T47D (cell line): ENCODE results near the gene PTPN20.

ENCODE experiments used
- DNase-seq, 2 experiments: peaks; one replicate each; pipeline versions ENCODE4 v3.0.0 to v3.0.0-alpha.2; 2011 to 2012; ENCODE audit warnings: low read depth in 1 of 2, low spot score in 1 of 2
- JUND ChIP-seq: IDR thresholded peaks from 2 replicates; pipeline ENCODE4 v1.6.1; 2012; ENCODE audit warnings: low read depth
- in situ Hi-C: cut with HindIII; loops from 2 replicates; pipeline ENCODE4 v1.10.0; 2016; ENCODE audit warnings: low sequenced_read_pairs, low pct_unique_long_range_greater_than_20kb

The PTPN20 gene

DNA sequence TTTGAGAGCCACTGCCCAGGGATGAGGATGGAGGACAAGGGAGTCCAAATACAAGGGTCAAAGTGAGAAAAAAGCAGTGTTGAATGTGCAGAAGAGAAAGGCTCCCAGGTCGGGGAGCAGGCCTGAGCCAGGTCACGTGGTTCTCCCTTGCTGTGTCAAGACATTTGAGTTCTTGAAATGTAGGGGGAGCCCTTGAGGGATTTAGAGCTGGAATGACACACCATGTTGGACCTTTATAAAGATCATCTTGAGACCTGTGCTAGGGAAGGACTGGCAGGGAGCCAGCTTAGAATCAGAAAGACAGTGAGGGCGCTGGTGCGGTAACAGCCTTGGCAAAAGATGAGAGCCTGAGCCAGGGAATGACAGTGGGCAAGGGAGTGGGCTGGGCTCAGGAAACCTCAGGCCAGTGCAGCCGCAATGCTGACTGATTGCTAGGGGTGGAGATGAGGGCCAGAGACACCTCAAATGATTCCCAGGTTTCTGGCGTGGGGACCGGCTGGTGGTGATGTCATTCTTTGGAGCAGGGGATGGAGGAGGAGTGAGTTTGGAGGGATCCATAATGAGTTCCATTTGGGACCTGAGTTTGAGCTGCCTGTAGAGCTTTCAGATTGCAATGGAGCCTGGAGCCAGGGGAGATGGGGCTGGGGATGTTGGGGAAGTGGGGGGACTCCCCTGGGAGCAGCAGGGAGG lies 120.1 kb downstream of the PTPN20 start:
- no peak for TF ChIP-seq JUND

DNA sequence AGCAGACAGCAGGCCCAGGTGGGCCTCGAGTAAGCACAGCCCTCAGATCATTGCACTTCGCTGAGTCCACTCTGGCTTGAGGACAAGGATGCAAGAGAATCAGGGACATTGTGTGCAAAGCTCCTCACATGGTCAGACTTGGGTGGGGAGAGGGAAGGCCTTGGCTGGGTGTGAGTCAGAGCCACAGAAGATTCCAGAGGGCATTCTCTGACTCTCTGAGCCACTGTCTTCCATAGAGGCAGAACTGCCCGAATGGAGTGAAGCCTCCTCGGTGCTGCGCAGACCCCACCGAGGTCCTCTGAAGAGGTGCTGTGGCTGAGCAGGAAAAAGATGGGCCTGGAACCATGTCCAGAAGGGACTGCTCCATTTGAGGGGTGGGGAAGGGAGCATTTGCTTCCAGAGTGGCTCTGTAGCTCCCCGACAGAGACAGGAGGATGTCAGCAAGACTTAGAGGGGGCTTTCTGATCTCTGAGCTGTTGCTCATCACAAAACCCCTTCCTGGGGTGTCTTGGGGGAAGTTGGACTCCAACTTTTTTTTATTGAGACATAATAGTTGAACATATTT lies 120.8 kb downstream of the PTPN20 start:
- DNase-seq = no peak
- TF ChIP-seq JUND = no peak
- in situ Hi-C loops = no loop called here

More for the DNA sequence above, 120.1 kb downstream of the PTPN20 start:
- in situ Hi-C loops = no loop called here
- DNase-seq = peak in 1 of 2 experiments; percentile 22

DNA sequence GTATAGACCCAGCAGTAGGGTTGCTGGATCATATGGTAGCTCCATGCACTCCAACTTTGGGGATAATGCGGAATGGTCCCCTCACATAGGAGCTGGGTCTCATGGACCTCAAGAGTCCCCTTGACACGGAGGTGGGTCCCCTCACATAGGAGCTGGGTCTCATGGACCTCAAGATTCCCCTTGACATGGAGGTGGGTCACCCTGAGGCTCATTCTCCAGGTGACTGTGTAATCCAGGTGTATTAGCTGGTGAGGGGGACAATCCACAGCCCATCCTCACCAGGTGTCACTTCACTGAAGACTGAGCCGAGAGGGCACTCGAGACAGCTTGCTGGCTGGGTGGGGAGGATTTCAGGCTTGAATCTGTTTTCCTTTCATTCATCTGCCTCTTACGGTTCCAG lies 121.9 kb downstream of the PTPN20 start:
- in situ Hi-C loops = no loop called here
- TF ChIP-seq JUND = no peak
- no peak for DNase-seq

DNA sequence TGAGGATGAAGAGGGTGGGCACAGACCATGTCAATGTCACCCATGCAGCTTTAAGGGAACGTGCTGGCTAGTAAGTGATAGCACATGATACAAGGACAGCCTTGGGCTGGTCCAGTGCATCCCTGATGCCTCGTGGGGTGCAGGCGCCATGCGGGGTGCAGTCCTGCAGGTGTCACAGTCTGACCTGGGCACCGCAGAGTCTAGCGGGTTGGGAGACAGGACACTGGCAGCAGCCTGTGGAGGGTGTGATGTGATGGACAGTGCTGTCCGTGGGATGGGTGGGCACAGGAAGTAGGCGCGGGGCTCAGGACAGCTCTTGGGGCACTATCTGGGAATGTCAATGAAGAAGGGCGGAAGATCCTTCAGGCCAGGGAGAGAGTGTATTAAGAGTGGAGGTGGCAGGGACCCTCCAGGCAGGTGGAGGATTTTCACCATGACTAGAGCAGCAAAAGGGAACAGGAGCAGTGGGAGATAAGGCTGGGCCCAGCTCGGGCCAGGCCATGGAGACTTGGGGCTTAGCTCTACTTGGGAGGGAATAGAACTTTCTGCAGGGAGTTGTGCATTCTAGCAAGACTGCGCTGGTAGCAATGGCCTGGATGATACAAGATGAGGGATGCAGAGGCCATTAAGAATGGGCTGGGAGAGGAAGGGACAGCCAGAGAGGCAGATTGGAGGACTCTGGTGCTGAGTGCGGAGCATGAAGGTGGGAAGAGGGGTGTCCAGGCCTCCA lies 122.5 kb downstream of the PTPN20 start:
- in situ Hi-C loops = no loop called here
- TF ChIP-seq JUND = no peak
- no peak for DNase-seq

DNA sequence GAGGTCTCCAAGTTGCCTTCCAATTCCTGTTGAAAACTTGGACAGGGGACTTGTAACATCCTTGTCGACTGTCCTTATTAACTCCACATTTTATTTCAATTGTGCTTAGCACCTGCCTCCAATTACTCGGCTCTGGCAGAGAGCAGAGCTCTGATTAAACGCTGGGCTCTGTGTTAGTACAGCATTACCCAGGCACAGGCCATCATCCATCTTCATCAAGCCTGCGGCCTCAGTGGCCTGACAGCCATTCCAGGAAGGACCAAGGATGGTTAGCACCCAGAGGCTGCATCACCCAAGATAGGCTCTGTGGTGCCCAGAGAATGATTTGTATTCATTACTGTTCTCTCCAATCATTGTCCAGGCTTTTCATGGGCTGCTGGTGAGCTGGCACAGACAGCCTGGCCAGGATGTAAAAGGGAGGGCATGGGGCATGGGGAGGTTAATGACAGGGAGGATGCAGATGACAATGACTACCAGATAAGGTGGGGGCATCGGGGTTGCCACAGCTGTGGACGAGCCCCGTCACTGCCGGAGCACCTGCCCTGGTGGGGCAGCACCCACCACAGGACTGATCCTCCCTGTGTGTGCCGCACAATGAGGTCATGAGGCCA lies 123.3 kb downstream of the PTPN20 start:
- in situ Hi-C loops = no loop called here
- TF ChIP-seq JUND = no peak
- DNase-seq = no peak

DNA sequence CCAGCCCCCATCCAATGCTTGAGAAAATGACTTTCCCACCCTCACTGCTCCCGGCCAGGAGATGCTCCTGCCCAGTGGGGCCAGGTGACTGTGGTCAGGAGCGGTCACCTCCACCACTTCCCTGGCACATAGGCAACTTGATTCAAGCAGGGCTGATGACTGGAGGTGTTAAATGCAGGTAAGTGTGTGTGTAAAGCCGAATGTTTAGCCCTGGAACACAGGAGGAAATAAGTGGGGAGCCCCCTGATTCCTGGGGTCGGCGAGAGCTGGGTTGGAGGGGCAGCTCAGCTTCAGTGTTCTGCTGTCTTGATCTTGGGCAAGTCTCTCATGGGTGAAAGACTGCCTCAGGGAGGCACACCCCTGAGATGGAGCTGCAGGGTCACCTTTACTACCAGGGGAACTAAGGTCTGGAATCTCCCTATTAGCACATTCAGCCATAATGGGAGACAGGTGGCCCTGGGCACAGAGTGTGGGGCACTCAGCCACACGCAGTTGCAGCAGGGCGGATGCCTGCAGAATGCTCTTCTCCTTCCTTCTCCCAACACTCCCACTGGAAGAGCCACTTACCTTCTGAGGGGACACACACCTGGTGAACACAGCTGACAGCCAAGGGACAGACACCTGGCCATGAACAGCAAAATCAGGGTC lies 124.1 kb downstream of the PTPN20 start:
- no peak for TF ChIP-seq JUND
- no peak for DNase-seq
- in situ Hi-C loops = no loop called here

DNA sequence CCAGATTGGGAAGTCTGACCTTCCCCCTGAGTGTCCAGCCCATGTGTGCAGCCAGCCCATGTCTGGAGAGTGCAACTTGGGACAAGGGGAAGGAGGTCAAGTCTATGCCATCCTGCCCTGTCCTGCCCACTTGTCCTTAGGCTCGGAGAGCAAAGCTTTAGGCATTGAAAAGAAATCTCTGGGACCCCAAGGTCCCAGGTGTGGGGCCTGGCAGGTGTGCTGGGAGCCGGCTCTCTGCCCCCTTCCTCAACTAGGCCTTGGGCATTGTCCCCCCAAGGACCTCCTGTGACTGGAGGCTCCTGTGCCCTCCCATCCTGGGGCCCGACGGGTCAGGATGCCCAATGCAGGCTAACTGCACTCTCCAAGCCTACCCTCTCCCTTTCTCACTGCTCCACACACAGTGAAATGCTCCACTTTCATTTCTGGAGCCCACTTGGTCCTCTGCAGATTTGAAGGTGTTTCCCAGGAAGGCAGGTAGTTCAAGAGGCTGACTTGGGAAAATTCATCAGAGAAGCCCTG lies 124.7 kb downstream of the PTPN20 start:
- in situ Hi-C loops = no loop called here
- TF ChIP-seq JUND = no peak
- DNase-seq = no peak

DNA sequence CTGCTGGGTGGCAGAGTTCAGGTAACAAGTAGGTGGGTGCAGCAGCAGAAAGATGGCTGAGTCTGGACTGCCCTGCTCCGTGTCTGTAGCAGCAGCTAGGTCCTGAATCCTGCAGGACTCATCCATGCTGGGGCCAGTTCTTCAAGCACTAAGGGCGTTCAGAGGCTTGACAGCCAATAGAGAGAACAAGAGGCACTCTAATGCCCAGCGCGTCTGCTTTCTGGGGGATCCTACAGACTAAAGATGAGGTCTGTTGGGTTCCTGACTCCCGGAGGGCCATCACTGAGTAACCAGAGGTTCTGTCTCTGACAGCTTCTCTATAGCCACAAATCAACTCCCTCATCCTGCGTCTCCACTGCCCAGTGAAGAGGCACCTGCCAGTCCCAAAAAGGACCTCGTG lies 125.5 kb downstream of the PTPN20 start:
- TF ChIP-seq JUND = no peak
- in situ Hi-C loops = no loop called here
- no peak for DNase-seq

DNA sequence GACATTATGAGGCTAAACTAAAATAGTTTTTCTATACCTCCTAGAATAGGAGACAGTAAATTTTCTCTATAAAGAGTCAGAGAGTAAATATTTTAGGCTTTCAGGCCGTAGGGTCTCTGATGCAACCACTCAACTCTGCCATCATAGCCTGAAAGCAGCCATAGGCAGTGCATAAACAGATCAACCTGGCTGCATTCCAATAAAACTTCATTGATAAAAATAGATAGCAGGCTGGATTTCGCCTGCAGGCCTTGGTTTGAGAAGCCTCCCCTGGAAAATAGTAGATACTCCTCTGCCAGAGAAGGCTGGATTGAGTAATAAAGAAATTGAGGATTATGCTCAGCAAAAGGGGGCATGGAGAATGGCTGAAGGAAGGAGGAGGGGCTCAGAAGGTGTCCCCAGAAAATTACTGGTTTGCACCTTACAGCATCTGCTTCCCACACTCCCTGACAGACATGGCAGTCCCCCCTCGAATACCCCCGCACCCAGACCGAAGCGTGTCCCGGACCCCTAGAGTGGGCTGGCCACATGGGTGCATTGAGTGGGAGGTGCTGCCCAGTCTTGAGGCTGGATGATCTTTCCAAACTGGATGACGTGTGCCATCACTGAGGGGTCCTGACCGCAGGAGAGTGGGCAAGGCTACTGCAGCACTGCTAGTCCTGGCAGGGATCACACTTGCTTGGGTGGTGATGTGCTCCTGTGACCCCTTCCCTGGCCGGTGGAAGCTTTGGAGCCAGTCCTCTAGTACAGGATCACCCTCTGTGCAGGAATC lies 126.6 kb downstream of the PTPN20 start:
- in situ Hi-C loops = no loop called here
- DNase-seq = no peak
- no peak for TF ChIP-seq JUND

DNA sequence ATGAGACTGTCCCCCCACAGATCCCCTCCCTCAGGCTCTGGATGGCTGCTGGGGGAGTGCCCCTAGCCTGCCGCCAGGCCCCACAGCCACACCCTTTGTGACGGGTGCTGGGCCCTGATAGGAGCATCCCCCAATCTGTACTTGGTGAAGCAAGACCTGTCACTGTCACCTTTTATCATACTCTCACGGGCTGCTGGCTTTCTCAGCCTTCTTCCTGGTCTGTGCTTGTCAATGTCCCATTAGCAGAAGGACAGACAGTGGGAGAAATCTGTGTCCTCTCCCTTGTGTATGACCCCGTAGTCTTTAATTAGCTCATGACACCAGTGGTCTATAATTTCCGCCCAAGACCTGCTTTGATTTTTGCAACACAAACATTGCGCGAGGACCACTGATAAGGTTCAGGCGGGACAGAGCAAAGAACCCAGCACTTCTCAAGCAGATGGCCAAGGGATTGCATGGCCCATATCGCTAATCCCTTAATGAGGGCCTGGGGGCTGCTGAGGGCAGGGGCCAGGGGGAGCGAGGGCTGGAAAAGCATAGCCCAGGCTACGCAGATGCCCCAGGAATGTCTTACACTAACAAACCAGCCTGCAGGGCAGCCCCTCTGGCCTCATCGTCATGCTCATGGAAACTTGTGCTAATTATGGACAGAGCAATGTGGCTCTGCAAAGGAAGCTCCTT lies 127.8 kb downstream of the PTPN20 start:
- in situ Hi-C loops = no loop called here
- no peak for TF ChIP-seq JUND
- no peak for DNase-seq

DNA sequence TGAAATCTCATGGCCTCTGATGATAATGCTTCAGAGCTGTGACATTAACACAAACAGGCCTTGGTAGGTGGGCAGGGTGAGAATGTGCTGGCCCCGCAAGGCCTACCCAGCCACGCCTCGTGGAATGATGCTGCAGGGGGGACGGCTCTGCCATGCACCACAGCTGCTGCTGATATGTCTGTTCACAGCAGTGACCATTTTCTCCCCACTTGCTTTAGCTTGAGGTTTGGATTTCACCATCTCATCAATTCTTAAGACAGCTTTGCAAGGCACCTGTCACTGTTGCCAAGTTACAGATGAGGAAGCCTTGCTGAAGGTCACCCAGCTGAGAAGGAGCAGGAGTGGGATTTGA lies 128.3 kb downstream of the PTPN20 start:
- in situ Hi-C loops = no loop called here
- TF ChIP-seq JUND = no peak
- no peak for DNase-seq
